Dedifferentiated amniotic fluid mesenchymal stem cell (primary cell): ENCODE results near the gene CNDP1.

Source experiments
- DNase-seq: peaks from one replicate; pipeline ENCODE4 v3.0.0-alpha.2; 2016; ENCODE audit errors: extremely low spot score

CNDP1 gene

GRCh38 chr18:74582642-74583041 lies 48.3 kb downstream of the CNDP1 start:
- no peak for DNase-seq

- no peak for DNase-seq
Measured at GRCh38 chr18:74587441-74587840, 53.1 kb downstream of the CNDP1 start.

GRCh38 chr18:74589021-74589420 lies 54.7 kb downstream of the CNDP1 start:
- DNase-seq, result no peak

- no peak for DNase-seq
Measured at GRCh38 chr18:74589811-74590210, 55.5 kb downstream of the CNDP1 start.

- DNase-seq, result no peak
Measured at GRCh38 chr18:74590671-74591070, 56.4 kb downstream of the CNDP1 start.

GRCh38 chr18:74595431-74595830 lies 61.1 kb downstream of the CNDP1 start:
- no peak for DNase-seq

GRCh38 chr18:74597034-74597661 lies 62.8 kb downstream of the CNDP1 start:
- DNase-seq, result peak; percentile 62

- peak; percentile 85 for DNase-seq
Measured at GRCh38 chr18:74597662-74598349, 63.5 kb downstream of the CNDP1 start, which contains the start of gene ZNF407. TSS of gene ZNF407 (plus strand) at chr18:74597870. CDS start at chr18:74631020, 33,150 bp downstream.

- DNase-seq, result no peak
Measured at GRCh38 chr18:74598350-74599001, 64.2 kb downstream of the CNDP1 start.

GRCh38 chr18:74604361-74604760 lies 70.1 kb downstream of the CNDP1 start:
- DNase-seq, result no peak

- DNase-seq, result peak; percentile 61
Measured at GRCh38 chr18:74604774-74605173, 70.5 kb downstream of the CNDP1 start.

- no peak for DNase-seq
Measured at GRCh38 chr18:74608681-74609080, 74.4 kb downstream of the CNDP1 start.

- DNase-seq, result no peak
Measured at GRCh38 chr18:74609535-74609934, 75.2 kb downstream of the CNDP1 start.

GRCh38 chr18:74610051-74610615 lies 75.8 kb downstream of the CNDP1 start:
- no peak for DNase-seq

GRCh38 chr18:74610860-74611259 lies 76.6 kb downstream of the CNDP1 start:
- no peak for DNase-seq

- DNase-seq, result no peak
Measured at GRCh38 chr18:74611765-74612164, 77.5 kb downstream of the CNDP1 start.

- no peak for DNase-seq
Measured at GRCh38 chr18:74613381-74613780, 79.1 kb downstream of the CNDP1 start.

- DNase-seq, result no peak
Measured at GRCh38 chr18:74616494-74616893, 82.2 kb downstream of the CNDP1 start.

GRCh38 chr18:74617486-74617885 lies 83.2 kb downstream of the CNDP1 start:
- no peak for DNase-seq

GRCh38 chr18:74622072-74622471 lies 87.8 kb downstream of the CNDP1 start:
- no peak for DNase-seq

- DNase-seq, result no peak
Measured at GRCh38 chr18:74623047-74623816, 88.9 kb downstream of the CNDP1 start.

GRCh38 chr18:74624466-74624865 lies 90.2 kb downstream of the CNDP1 start:
- no peak for DNase-seq
